Bronchial epithelial cell (primary cell): ENCODE data around the gene FETUB. TPM values are rescaled to one million over a fixed set of nuclear protein-coding genes. Genes with fewer than 3 reads are reported as not detected.

ENCODE experiments used
- DNase-seq: peaks from one replicate; pipeline ENCODE4 v3.0.0-alpha.2; 2010; ENCODE audit warnings: low read depth
- FAIRE-seq: peaks from 2 replicates; lab custom pipeline; 2011; peaks lifted over from hg19 to GRCh38; lab: Jason Lieb, UNC
- H3K27me3 ChIP-seq: 2 replicates; pipeline ENCODE4 v1.5.1; 2011; ENCODE audit warnings: low read length; ENCODE audit not compliant: control insufficient read depth, insufficient read depth
- H3K36me3 ChIP-seq: 2 replicates; pipeline ENCODE4 v1.5.1; 2011; ENCODE audit warnings: low read length; ENCODE audit not compliant: control insufficient read depth, insufficient read depth
- H3K4me3 ChIP-seq: 2 replicates; pipeline ENCODE4 v1.5.1; 2011; ENCODE audit warnings: mild to moderate bottlenecking, low read depth, low read length, control low read depth
- CTCF ChIP-seq: IDR thresholded peaks from 2 replicates; pipeline ENCODE4 v1.5.1; 2011; ENCODE audit warnings: mild to moderate bottlenecking, moderate library complexity, low read length, control low read depth, inconsistent platforms; ENCODE audit not compliant: insufficient read depth, severe bottlenecking
- total RNA-seq: library from RNA; depleted of rRNA; stranded (reverse); fragments of >200 nt; gene quantifications from 2 replicates; pipeline ENCODE4 v1.2.1, GENCODE V29; 2014

Gene FETUB
- total RNA-seq, 1 donor from 2014 or later, result not detected

- H3K27me3 ChIP-seq, result no peaks in the 10 kb centered on the region
- no peak for TF ChIP-seq CTCF
- FAIRE-seq, result no peak
- DNase-seq, result no peak
- no peak overlapping the region for H3K4me3 ChIP-seq
- no peaks in the 10 kb centered on the region for H3K36me3 ChIP-seq
Measured at GRCh38 chr3:186620213-186621092, 19.7 kb upstream of the FETUB start.

- FAIRE-seq (no peak), DNase-seq (no peak)
- no peak overlapping the region for H3K4me3 ChIP-seq
- H3K36me3 ChIP-seq, result no peaks in the 10 kb centered on the region
- no peaks in the 10 kb centered on the region for H3K27me3 ChIP-seq
- TF ChIP-seq CTCF, result no peak
Measured at GRCh38 chr3:186621894-186622650, 18.1 kb upstream of the FETUB start.

- Histone ChIP-seq H3K27me3 (no peaks in the 10 kb centered on the region), H3K36me3 (no peaks in the 10 kb centered on the region), H3K4me3 (no peak overlapping the region)
- TF ChIP-seq CTCF, result no peak
- no peak for DNase-seq
- FAIRE-seq, result no peak
Measured at GRCh38 chr3:186622651-186623310, 17.4 kb upstream of the FETUB start.

DNA sequence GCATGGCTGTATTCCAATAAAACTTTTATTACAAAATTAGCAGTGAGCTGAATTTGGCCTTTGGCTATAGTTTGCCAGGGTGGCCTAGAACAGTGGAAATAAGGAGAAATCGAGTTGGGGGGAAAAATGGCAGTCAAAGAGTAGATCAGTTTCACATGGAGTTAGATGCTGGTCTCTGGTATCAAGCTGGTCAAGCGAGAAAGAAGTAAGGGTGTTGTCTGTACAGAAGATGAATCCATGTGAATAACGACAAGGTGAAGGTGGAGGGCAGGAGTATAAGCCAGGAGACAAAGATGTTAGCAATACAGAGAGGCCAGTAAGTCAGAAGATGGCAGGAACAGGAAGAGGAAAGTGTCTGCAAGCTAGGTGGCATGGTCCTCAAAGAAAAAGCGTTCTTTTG, 15.6 kb upstream of the FETUB start:
- H3K4me3 ChIP-seq, result no peak overlapping the region
- no peaks in the 10 kb centered on the region for H3K27me3 ChIP-seq
- FAIRE-seq, result no peak
- no peaks in the 10 kb centered on the region for H3K36me3 ChIP-seq
- DNase-seq, result no peak
- TF ChIP-seq CTCF, result no peak

- H3K4me3 ChIP-seq, result no peak overlapping the region
- H3K36me3 ChIP-seq, result no peaks in the 10 kb centered on the region
- no peaks in the 10 kb centered on the region for H3K27me3 ChIP-seq
- DNase-seq (no peak), FAIRE-seq (no peak)
- no peak for TF ChIP-seq CTCF
Measured at GRCh38 chr3:186625600-186626042, 14.6 kb upstream of the FETUB start.
